ENCODE data around the gene IKZF5. TPM values are rescaled to one million over a fixed set of nuclear protein-coding genes. Genes with fewer than 3 reads are reported as not detected.

Gene IKZF5
- total RNA-seq, 1 donor from 2014 or later, result 12.4 TPM

- Mint-ChIP-seq H3K36me3 (peaks cover 11% of the 10 kb centered on the region), H3K4me3 (no peak overlapping the region), H3K9me3 (no peaks in the 10 kb centered on the region), H3K27me3 (ENCODE audit: low read depth) (no peaks in the 10 kb centered on the region), H3K27ac (no peak overlapping the region), H3K4me1 (no peaks in the 10 kb centered on the region)
- TF ChIP-seq CTCF (IDR thresholded peaks at IDR 0.05; ENCODE audit: unreplicated experiment), result no peak
- no peak for DNase-seq (ENCODE audit: low spot score in 2 of 2, unreplicated experiment in 2 of 2)
These were observed 22.3 kb downstream of the IKZF5 start for GRCh38 chr10:122986335-122986734.

GRCh38 chr10:122984708-122985107 is 23.9 kb downstream of the IKZF5 start:
- peaks cover 11% of the 10 kb centered on the region for H3K36me3 Mint-ChIP-seq
- no peaks in the 10 kb centered on the region for H3K27me3 Mint-ChIP-seq (ENCODE audit: low read depth)
- no peak for TF ChIP-seq CTCF (IDR thresholded peaks at IDR 0.05; ENCODE audit: unreplicated experiment)
- H3K4me1 Mint-ChIP-seq, result peaks cover 9% of the 10 kb centered on the region
- no peak overlapping the region for H3K4me3 Mint-ChIP-seq
- DNase-seq (ENCODE audit: low spot score in 2 of 2, unreplicated experiment in 2 of 2), result no peak
- no peak overlapping the region for H3K27ac Mint-ChIP-seq
- no peaks in the 10 kb centered on the region for H3K9me3 Mint-ChIP-seq

GRCh38 chr10:122983898-122984297 is 24.7 kb downstream of the IKZF5 start:
- no peak for TF ChIP-seq CTCF (IDR thresholded peaks at IDR 0.05; ENCODE audit: unreplicated experiment)
- Mint-ChIP-seq H3K36me3 (peaks cover 10% of the 10 kb centered on the region), H3K27me3 (ENCODE audit: low read depth) (no peaks in the 10 kb centered on the region), H3K27ac (no peak overlapping the region), H3K9me3 (no peaks in the 10 kb centered on the region), H3K4me3 (no peak overlapping the region), H3K4me1 (peaks cover 9% of the 10 kb centered on the region)
- no peak for DNase-seq (ENCODE audit: low spot score in 2 of 2, unreplicated experiment in 2 of 2)

- H3K27me3 Mint-ChIP-seq (ENCODE audit: low read depth), result peaks cover 10% of the 10 kb centered on the region
- H3K9me3 Mint-ChIP-seq, result no peaks in the 10 kb centered on the region
- DNase-seq (ENCODE audit: low spot score in 2 of 2, unreplicated experiment in 2 of 2), result no peak
- peaks cover 9% of the 10 kb centered on the region for H3K4me1 Mint-ChIP-seq
- H3K4me3 Mint-ChIP-seq, result peak overlapping the region; percentile 84
- TF ChIP-seq CTCF (IDR thresholded peaks at IDR 0.05; ENCODE audit: unreplicated experiment), result peak; percentile 35
- H3K27ac Mint-ChIP-seq, result peak overlapping the region; percentile 86
- peaks cover 3% of the 10 kb centered on the region for H3K36me3 Mint-ChIP-seq
These were observed 27.5 kb downstream of the IKZF5 start for GRCh38 chr10:122981066-122981464.

- Mint-ChIP-seq H3K27ac (peak within 1 kb of the TSS; percentile 97), H3K36me3 (peaks cover 3% of the 10 kb centered on the region), H3K27me3 (ENCODE audit: low read depth) (peaks cover 14% of the 10 kb centered on the region), H3K4me1 (peaks cover 9% of the 10 kb centered on the region), H3K4me3 (peak within 1 kb of the TSS; percentile 84), H3K9me3 (no peaks in the 10 kb centered on the region)
- peak; percentile 79 to 88 for DNase-seq (ENCODE audit: low spot score in 2 of 2, unreplicated experiment in 2 of 2)
- peak; percentile 94 for TF ChIP-seq CTCF (IDR thresholded peaks at IDR 0.05; ENCODE audit: unreplicated experiment)
These were observed 28.2 kb downstream of the IKZF5 start, which contains the start of gene PSTK for GRCh38 chr10:122980209-122981065. Gene PSTK, plus strand, starts transcription at chr10:122980401. Its CDS starts 79 bp downstream, at chr10:122980480.

Data from mesothelial cell of epicardium (in vitro differentiated cells).